GM12891 (cell line): Measurements from ENCODE around the gene MSI2.

Source experiments
- POLR2A ChIP-seq: IDR thresholded peaks from 2 replicates; pipeline ENCODE4 v1.6.1; 2011; ENCODE audit warnings: low read depth, low read length, control low read depth
- SPI1 ChIP-seq: IDR thresholded peaks from 2 replicates; pipeline ENCODE4 v1.6.1; 2011; ENCODE audit warnings: low read depth, low read length, control low read depth
- TAF1 ChIP-seq: IDR thresholded peaks from 2 replicates; pipeline ENCODE4 v1.6.1; 2011; ENCODE audit warnings: low read depth, low read length, control low read depth

DNA sequence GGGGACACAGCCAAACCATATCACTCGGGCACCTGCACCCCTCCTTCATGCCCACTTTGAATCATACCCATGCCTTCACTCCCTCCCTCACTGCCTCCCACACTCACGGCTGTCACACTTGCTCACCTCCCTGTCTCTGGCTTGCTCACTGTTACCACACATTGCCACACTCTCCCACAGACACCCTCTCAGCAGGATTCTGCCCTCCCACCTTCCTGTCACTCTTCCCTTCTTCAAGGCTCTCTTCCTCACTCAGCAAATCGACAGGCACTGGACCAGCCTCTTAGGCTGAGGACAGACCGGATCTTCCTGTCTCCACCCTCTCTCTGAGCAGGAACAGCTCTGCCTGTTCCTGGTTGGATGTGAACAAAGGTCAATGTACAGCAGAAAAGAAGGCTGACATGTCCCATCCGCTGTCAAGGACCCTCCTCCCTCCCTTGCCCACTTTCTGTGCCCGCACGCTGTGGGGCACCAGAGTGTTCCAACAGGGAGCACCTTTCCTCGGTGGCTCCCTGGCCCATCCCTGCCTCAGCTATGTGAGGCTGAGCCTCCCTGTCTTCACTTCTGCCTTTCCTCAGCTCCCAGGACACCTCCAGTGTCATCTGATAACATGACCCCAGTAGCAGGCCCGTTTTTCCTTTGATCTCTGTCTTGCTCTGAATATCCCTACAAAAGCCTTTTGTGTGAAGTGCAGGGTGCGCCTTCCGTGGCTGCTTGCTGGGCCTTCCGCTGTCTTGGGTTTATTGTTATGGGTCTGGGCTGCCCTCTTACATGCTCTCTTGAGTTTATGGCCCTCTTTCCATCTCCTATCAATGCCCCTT is 441.8 kb downstream of the MSI2 start:
- no peak for TF ChIP-seq POLR2A
- TF ChIP-seq TAF1 = no peak
- no peak for TF ChIP-seq SPI1
